H1 (cell line): ENCODE results near the gene IP6K1. TPM values are rescaled to one million over a fixed set of nuclear protein-coding genes. Genes with fewer than 3 reads are reported as not detected.

Source experiments
- BACH1 ChIP-seq: IDR thresholded peaks from 2 replicates; pipeline ENCODE4 v1.6.1; 2012; ENCODE audit warnings: low read length, improper control_type of control experiment
- CHD7 ChIP-seq: fragments of 300-600 bp; sonication (generic); IDR thresholded peaks from 2 replicates; pipeline ENCODE4 v1.7.1; 2012; ENCODE audit warnings: low read length, moderate library complexity, mild to moderate bottlenecking, inconsistent platforms; ENCODE audit not compliant: insufficient replicate concordance
- GTF2F1 ChIP-seq: IDR thresholded peaks from 2 replicates; pipeline ENCODE4 v1.6.1; 2012; ENCODE audit warnings: low read depth, low read length, improper control_type of control experiment, borderline replicate concordance
- JUN ChIP-seq: IDR thresholded peaks from 2 replicates; pipeline ENCODE4 v1.6.1; 2011; ENCODE audit warnings: low read depth, mild to moderate bottlenecking, improper control_type of control experiment, low read length
- POLR2A ChIP-seq, 2 experiments: IDR thresholded peaks; 1 replicate in 1 of 2; 2 replicates in 1 of 2; pipeline ENCODE4 v1.6.1; 2011; ENCODE audit warnings: low read depth in 2 of 2, low read length in 2 of 2, mild to moderate bottlenecking in 2 of 2; ENCODE audit errors: control extremely low read depth in 1 of 2
- RNF2 ChIP-seq: fragments of 200-900, 300-1000 bp; sonication (generic); IDR thresholded peaks from 2 replicates; pipeline ENCODE4 v1.7.1; 2016; ENCODE audit warnings: borderline replicate concordance, low read depth, mild to moderate bottlenecking, antibody characterized with exemption, low read length; ENCODE audit not compliant: poor library complexity, severe bottlenecking; ENCODE audit errors: missing control alignments
- TAF7 ChIP-seq: optimal IDR thresholded peaks from 2 replicates; pipeline ENCODE3; 2011; ENCODE audit warnings: low read depth, mild to moderate bottlenecking, inconsistent platforms, low read length, moderate library complexity, borderline replicate concordance
- polyA plus RNA-seq, 7 experiments: library from polyadenylated mRNA; depleted of rRNA in 3 of 7; stranded (reverse) in 5 of 7; unstranded in 2 of 7; fragments of >200 nt in 5 of 7; fragments of 200-250 nt in 2 of 7; gene quantifications; 1 replicate in 5 of 7; 2 replicates in 1 of 7; 4 replicates in 1 of 7; pipeline versions ENCODE4 v1.2.1 to v1.2.3, GENCODE V29; 2011 to 2013; ENCODE audit warnings: missing spikeins in 2 of 7, mixed read lengths in 2 of 7
- total RNA-seq: library from RNA; stranded (reverse); fragmentation: NEBNext Ultra II Directional; extraction: Animal tissue kit (Norgen Biotek cat#: 25700); gene quantifications from 2 replicates; pipeline ENCODE4 v1.2.1, GENCODE V29; 2021

IP6K1 gene
- total and polyA plus RNA-seq, 2 of the 8 experiments (the other 6 are each of a cell fraction or from before 2014, with no cell fraction given), result 31.5 to 35.2 TPM

GRCh38 chr3:49805367-49805782 is 19.0 kb upstream of the IP6K1 start (continued):
- TF ChIP-seq CHD7 (no peak), BACH1 (no peak), JUN (no peak), GTF2F1 (no peak), POLR2A (IDR thresholded peaks at IDR 0.05; ENCODE audit: control extremely low read depth in 1 of 2, low read depth in 2 of 2, low read length in 2 of 2) (no peak), RNF2 (no peak), TAF7 (no peak)
